SK-N-SH (cell line): ENCODE measurements around the gene NAXE. TPM values are rescaled to one million over a fixed set of nuclear protein-coding genes. Genes with fewer than 3 reads are reported as not detected.
A peak's percentile ranks its signal among the peaks of the same experiment; 100 is the strongest.

Experiments
- CTCF ChIA-PET: fragments of 300-600, 350-600 bp; formaldehyde crosslinking; extraction: SDS; loops from one replicate; lab custom pipeline; 2021; lab: Yijun Ruan, JAX
- POLR2A ChIA-PET: fragments of 350-600 bp; sonication (Branson Sonifier 250); formaldehyde crosslinking; extraction: SDS; loops from one replicate; lab custom pipeline; 2020; ENCODE audit warnings: antibody characterized with exemption, inconsistent platforms; lab: Yijun Ruan, JAX
- DNase-seq: peaks from one replicate; pipeline ENCODE4 v3.0.0; 2012
- H2AFZ ChIP-seq: fragments of 200-600 bp; sonication (generic); 2 replicates; pipeline ENCODE4 v1.8.1; 2016; ENCODE audit warnings: antibody characterized with exemption, mild to moderate bottlenecking, low read depth
- H3F3A ChIP-seq: fragments of 200-600 bp; sonication (generic); replicated peaks from 2 replicates; pipeline ENCODE3; 2016; ENCODE audit warnings: antibody characterized with exemption, mild to moderate bottlenecking; ENCODE audit not compliant: insufficient read depth
- H3K27ac ChIP-seq, 2 experiments: fragments of 200-500 bp in 1 of 2; fragments of 200-600 bp in 1 of 2; sonication (Bioruptor generic) in 1 of 2; sonication (generic), shearing (Covaris generic) in 1 of 2; 2 replicates each; pipeline versions ENCODE4 v1.5.1 to v1.6.1; 2014 to 2016; ENCODE audit warnings: low read depth in 2 of 2, inconsistent platforms in 1 of 2, low read length in 1 of 2, mild to moderate bottlenecking in 1 of 2, mixed read lengths in 1 of 2
- H3K27me3 ChIP-seq: fragments of 200-600 bp; sonication (generic), shearing (Covaris generic); 2 replicates; pipeline ENCODE4 v1.6.1; 2016; ENCODE audit warnings: mixed run types; ENCODE audit not compliant: insufficient read depth
- H3K36me3 ChIP-seq, 2 experiments: fragments of 200-500 bp in 1 of 2; fragments of 200-600 bp in 1 of 2; sonication (Bioruptor generic) in 1 of 2; sonication (generic) in 1 of 2; replicated peaks in 1 of 2; 2 replicates each; pipeline versions ENCODE3 to v1.5.1; 2014 to 2016; ENCODE audit warnings: low read length in 1 of 2, mild to moderate bottlenecking in 1 of 2; ENCODE audit not compliant: insufficient read depth in 2 of 2, control insufficient read depth in 1 of 2
- H3K4me1 ChIP-seq, 2 experiments: fragments of 200-500 bp in 1 of 2; fragments of 200-600 bp in 1 of 2; sonication (Bioruptor generic) in 1 of 2; sonication (generic), shearing (Covaris generic) in 1 of 2; 2 replicates each; pipeline versions ENCODE4 v1.5.1 to v1.6.1; 2014 to 2016; ENCODE audit warnings: low read depth in 1 of 2, low read length in 1 of 2, mixed run types in 1 of 2; ENCODE audit not compliant: insufficient read depth in 2 of 2, control insufficient read depth in 1 of 2
- H3K4me2 ChIP-seq: fragments of 200-600 bp; sonication (generic), shearing (Covaris generic); 2 replicates; pipeline ENCODE4 v1.6.1; 2017; ENCODE audit warnings: mixed run types
- H3K4me3 ChIP-seq, 2 experiments: fragments of 200-500 bp in 1 of 2; fragments of 200-600 bp in 1 of 2; sonication (Bioruptor generic) in 1 of 2; sonication (generic), shearing (Covaris generic) in 1 of 2; 2 replicates each; pipeline versions ENCODE4 v1.5.1 to v1.8.1; 2014 to 2016; ENCODE audit warnings: low read depth in 2 of 2, inconsistent platforms in 1 of 2, low read length in 1 of 2, mild to moderate bottlenecking in 1 of 2, mixed read lengths in 1 of 2, moderate library complexity in 1 of 2
- H3K79me2 ChIP-seq: fragments of 200-600 bp; sonication (generic); 2 replicates; pipeline ENCODE4 v1.8.1; 2017; ENCODE audit warnings: mild to moderate bottlenecking; ENCODE audit not compliant: insufficient read depth
- H3K9ac ChIP-seq: fragments of 200-600 bp; sonication (generic); 2 replicates; pipeline ENCODE4 v1.6.1; 2017; ENCODE audit warnings: mixed run types
- H3K9me2 ChIP-seq: fragments of 200-600 bp; sonication (generic); 2 replicates; pipeline ENCODE4 v1.6.1; 2017; ENCODE audit warnings: mixed run types
- H3K9me3 ChIP-seq: fragments of 200-600 bp; sonication (generic); 2 replicates; pipeline ENCODE4 v1.6.1; 2017; ENCODE audit warnings: mixed run types, mild to moderate bottlenecking, moderate library complexity
- H4K20me1 ChIP-seq: fragments of 200-600 bp; sonication (generic); 2 replicates; pipeline ENCODE4 v1.6.1; 2017; ENCODE audit warnings: mild to moderate bottlenecking, mixed run types; ENCODE audit not compliant: insufficient read depth
- CTCF ChIP-seq: fragments of 200-600 bp; sonication (generic); IDR thresholded peaks from 2 replicates; pipeline ENCODE4 v1.6.1; 2017; ENCODE audit warnings: antibody characterized with exemption, mild to moderate bottlenecking, moderate library complexity
- ELF1 ChIP-seq: IDR thresholded peaks from 2 replicates; pipeline ENCODE4 v1.4.0; 2012
- FOXM1 ChIP-seq: IDR thresholded peaks from 2 replicates; pipeline ENCODE4 v1.4.0; 2012; ENCODE audit warnings: low read depth, mild to moderate bottlenecking
- GABPA ChIP-seq: IDR thresholded peaks from 2 replicates; pipeline ENCODE4 v1.4.0; 2012; ENCODE audit warnings: low read depth, mild to moderate bottlenecking
- GATA2 ChIP-seq: sonication (generic); formaldehyde crosslinking; IDR thresholded peaks from 2 replicates; pipeline ENCODE4 v1.5.0; 2020; ENCODE audit warnings: mild to moderate bottlenecking, missing genetic modification reagents
- JUND ChIP-seq: IDR thresholded peaks from 2 replicates; pipeline ENCODE4 v1.4.0; 2012
- MAX ChIP-seq: IDR thresholded peaks from 2 replicates; pipeline ENCODE4 v1.4.0; 2012; ENCODE audit warnings: low read depth
- MEF2A ChIP-seq: IDR thresholded peaks from 2 replicates; pipeline ENCODE4 v1.4.0; 2012; ENCODE audit warnings: low read depth, borderline replicate concordance
- MXI1 ChIP-seq: IDR thresholded peaks from 2 replicates; pipeline ENCODE4 v1.6.1; 2012; ENCODE audit warnings: mild to moderate bottlenecking, low read depth, low read length, improper control_type of control experiment
- POLR2AphosphoS5 ChIP-seq: IDR thresholded peaks from 2 replicates; pipeline ENCODE4 v1.6.1; 2012; ENCODE audit warnings: low read depth, low read length
- RAD21 ChIP-seq: IDR thresholded peaks from 2 replicates; pipeline ENCODE4 v1.6.1; 2012; ENCODE audit warnings: mild to moderate bottlenecking, low read length
- RXRA ChIP-seq: IDR thresholded peaks from 2 replicates; pipeline ENCODE4 v1.4.0; 2012; ENCODE audit warnings: low read depth, mild to moderate bottlenecking, borderline replicate concordance
- SIN3A ChIP-seq: IDR thresholded peaks from 2 replicates; pipeline ENCODE4 v1.6.1; 2012; ENCODE audit warnings: low read depth, mild to moderate bottlenecking, low read length, moderate library complexity, borderline replicate concordance
- SMC3 ChIP-seq: IDR thresholded peaks from 2 replicates; pipeline ENCODE4 v1.6.1; 2012; ENCODE audit warnings: low read depth, low read length, improper control_type of control experiment
- TCF12 ChIP-seq: IDR thresholded peaks from 2 replicates; pipeline ENCODE4 v1.4.0; 2012
- TEAD4 ChIP-seq: IDR thresholded peaks from 2 replicates; pipeline ENCODE4 v1.4.0; 2012; ENCODE audit warnings: mild to moderate bottlenecking, borderline replicate concordance; ENCODE audit not compliant: insufficient read depth
- USF1 ChIP-seq: IDR thresholded peaks from 2 replicates; pipeline ENCODE4 v1.4.0; 2012; ENCODE audit warnings: low read depth, borderline replicate concordance
- USF2 ChIP-seq: fragments of 150-350 bp; IDR thresholded peaks from 2 replicates; pipeline ENCODE4 v1.6.1; 2017; ENCODE audit warnings: antibody characterized with exemption, low read length, low read depth, borderline replicate concordance
- WGBS: methylation state at CpG from one replicate; pipeline ENCODE4 v1.1.6; 2017; ENCODE audit warnings: low lambda C conversion rate; 5-methylcytosine and 5-hydroxymethylcytosine counted together
- polyA plus RNA-seq, 3 experiments: library from polyadenylated mRNA; depleted of rRNA; stranded (reverse); fragments of >200 nt; gene quantifications; 2 replicates each; pipeline ENCODE4 v1.2.3, GENCODE V29; 2012

Gene NAXE
- polyA plus RNA-seq, 1 of the 3 experiments (the other 2 are of a cell fraction): 98.4 TPM

GRCh38 chr1:156594190-156594589 lies 2.6 kb downstream of the NAXE start:
- no peaks in the 10 kb centered on the region for H3K27me3 ChIP-seq
- no peaks in the 10 kb centered on the region for H3K9me3 ChIP-seq
- H3K9ac ChIP-seq: no peak overlapping the region
- H3K4me2 ChIP-seq: no peak overlapping the region
- ChIA-PET POLR2A (interaction anchor here (0.6 kb wide), 1 partner anchor 297 kb away, joined by 3 read pairs; no protein-coding TSS in a partner anchor), CTCF (interaction anchor here (1.0 to 5.6 kb wide), 8 partner anchors 8 to 65 kb away, joined by 3 to 42 read pairs (median 4); partner anchors contain the start of gene BCAN)
- peaks cover 23% of the 10 kb centered on the region for H3K79me2 ChIP-seq
- H2AFZ ChIP-seq: no peak overlapping the region
- no peaks in the 10 kb centered on the region for H3K9me2 ChIP-seq
- WGBS: 98% methylated on average over 3 of the region's 3 CpGs
- no peak for DNase-seq
- H3K27ac ChIP-seq: no peak overlapping the region
- TF ChIP-seq USF2 (no peak), POLR2AphosphoS5 (no peak), USF1 (no peak), MXI1 (no peak), GABPA (no peak), JUND (no peak)
- H4K20me1 ChIP-seq: no peaks in the 10 kb centered on the region
- peaks cover 0 to 16% of the 10 kb centered on the region in 2 experiments; a peak in 2 of 4 replicates for H3K4me1 ChIP-seq
- peaks cover 13% of the 10 kb centered on the region for H3F3A ChIP-seq
- H3K4me3 ChIP-seq: no peak overlapping the region
- H3K36me3 ChIP-seq: peaks cover 42 to 63% of the 10 kb centered on the region in 2 experiments

- H3K9ac ChIP-seq: no peak overlapping the region
- H4K20me1 ChIP-seq: no peaks in the 10 kb centered on the region
- H3K36me3 ChIP-seq: peaks cover 47 to 63% of the 10 kb centered on the region in 2 experiments
- WGBS: 91% methylated on average over 2 of the region's 2 CpGs
- CTCF ChIA-PET: interaction anchor here (1.0 to 5.6 kb wide), 6 partner anchors 8 to 29 kb away, joined by 3 to 42 read pairs (median 5); no protein-coding TSS in a partner anchor
- peaks cover under 1 to 20% of the 10 kb centered on the region in 2 experiments; a peak in 3 of 4 replicates for H3K4me1 ChIP-seq
- no peak for DNase-seq
- H3K79me2 ChIP-seq: peaks cover 31% of the 10 kb centered on the region
- TF ChIP-seq TCF12 (no peak), POLR2AphosphoS5 (0 out of 2 replicates have a peak, but pooled peaks have one; percentile 8)
- POLR2A ChIA-PET: interaction anchor here (0.6 kb wide), 1 partner anchor 298 kb away, joined by 3 read pairs; no protein-coding TSS in a partner anchor
- H3K4me2 ChIP-seq: no peak overlapping the region
- H3K4me3 ChIP-seq: no peak overlapping the region
- peaks cover 17% of the 10 kb centered on the region for H3F3A ChIP-seq
- no peak overlapping the region for H2AFZ ChIP-seq
- no peaks in the 10 kb centered on the region for H3K27me3 ChIP-seq
- H3K27ac ChIP-seq: no peak overlapping the region
- H3K9me2 ChIP-seq: no peaks in the 10 kb centered on the region
- H3K9me3 ChIP-seq: no peaks in the 10 kb centered on the region
Observed at GRCh38 chr1:156595016-156595415, 3.4 kb downstream of the NAXE start.

GRCh38 chr1:156596426-156596825 lies 4.8 kb downstream of the NAXE start:
- H3K27me3 ChIP-seq: no peaks in the 10 kb centered on the region
- no peak overlapping the region for H3K27ac ChIP-seq
- no peak for DNase-seq
- no peak overlapping the region for H3K9ac ChIP-seq
- H3K4me2 ChIP-seq: no peak overlapping the region
- H4K20me1 ChIP-seq: no peaks in the 10 kb centered on the region
- no peaks in the 10 kb centered on the region for H3K9me3 ChIP-seq
- peaks cover 45% of the 10 kb centered on the region for H3K79me2 ChIP-seq
- peaks cover 4 to 16% of the 10 kb centered on the region in 2 experiments; a peak in 2 of 4 replicates for H3K4me1 ChIP-seq
- 73% methylated on average over 3 of the region's 3 CpGs for WGBS
- no peaks in the 10 kb centered on the region for H3K9me2 ChIP-seq
- ChIA-PET POLR2A (interaction anchor here (0.5 to 0.9 kb wide), 2 partner anchors 16 to 286 kb away, joined by 3 read pairs; no protein-coding TSS in a partner anchor), CTCF (interaction anchor here (1.7 to 5.6 kb wide), 2 partner anchors 12 to 13 kb away, joined by 6 to 28 read pairs; no protein-coding TSS in a partner anchor)
- H3K4me3 ChIP-seq: no peak overlapping the region
- H3F3A ChIP-seq: peaks cover 15% of the 10 kb centered on the region
- H2AFZ ChIP-seq: no peak overlapping the region
- peaks cover 47 to 63% of the 10 kb centered on the region in 2 experiments for H3K36me3 ChIP-seq
- no peak for TF ChIP-seq SMC3
- no peak for TF ChIP-seq SIN3A
- TF ChIP-seq POLR2AphosphoS5: no peak
- TF ChIP-seq RXRA: no peak
- no peak for TF ChIP-seq USF2
- TF ChIP-seq RAD21: no peak
- no peak for TF ChIP-seq MAX
- TF ChIP-seq TEAD4: no peak
- TF ChIP-seq FOXM1: no peak
- TF ChIP-seq CTCF: no peak
- TF ChIP-seq GATA2: no peak
- no peak for TF ChIP-seq MEF2A
- no peak for TF ChIP-seq ELF1
